HFF-Myc (cell line): Measurements from ENCODE around the gene C6orf141.
A peak's percentile ranks its signal among the peaks of the same experiment; 100 is the strongest.

ENCODE experiments used
- DNase-seq: peaks from one replicate; pipeline ENCODE4 v3.0.0-alpha.2; 2011; ENCODE audit warnings: low read depth; ENCODE audit errors: extremely low read depth
- H3K4me3 ChIP-seq: replicated peaks from 2 replicates; pipeline ENCODE4 v1.5.1; 2011; ENCODE audit warnings: low read depth, mild to moderate bottlenecking, control low read depth, low read length
- TF ChIP-seq, protein P1 (sequence below): IDR thresholded peaks from 2 replicates; pipeline ENCODE4 v1.5.1; 2012; ENCODE audit warnings: mild to moderate bottlenecking, low read depth, low read length, control low read depth; ENCODE audit errors: missing control alignments

Gene C6orf141

DNA sequence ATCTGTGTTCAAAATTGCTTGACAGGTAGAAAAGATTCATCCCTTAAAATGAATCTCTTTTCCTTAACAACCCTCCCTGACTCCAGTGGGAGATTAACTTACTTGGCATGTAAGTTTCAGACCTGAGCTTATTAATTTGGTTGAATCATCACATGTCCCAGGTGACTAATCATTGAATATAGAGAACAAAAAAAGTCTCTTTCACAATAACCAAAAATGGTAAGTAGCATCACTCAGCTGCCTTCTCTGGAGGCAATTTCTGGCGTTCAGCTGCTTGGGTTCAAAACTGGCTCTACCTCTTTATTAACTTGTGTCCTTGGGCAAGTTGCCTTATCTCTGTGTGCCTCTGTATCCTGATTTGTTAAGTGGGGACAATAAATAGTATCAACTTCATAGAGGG lies 2.9 kb downstream of the C6orf141 start:
- TF ChIP-seq, protein P1, sequence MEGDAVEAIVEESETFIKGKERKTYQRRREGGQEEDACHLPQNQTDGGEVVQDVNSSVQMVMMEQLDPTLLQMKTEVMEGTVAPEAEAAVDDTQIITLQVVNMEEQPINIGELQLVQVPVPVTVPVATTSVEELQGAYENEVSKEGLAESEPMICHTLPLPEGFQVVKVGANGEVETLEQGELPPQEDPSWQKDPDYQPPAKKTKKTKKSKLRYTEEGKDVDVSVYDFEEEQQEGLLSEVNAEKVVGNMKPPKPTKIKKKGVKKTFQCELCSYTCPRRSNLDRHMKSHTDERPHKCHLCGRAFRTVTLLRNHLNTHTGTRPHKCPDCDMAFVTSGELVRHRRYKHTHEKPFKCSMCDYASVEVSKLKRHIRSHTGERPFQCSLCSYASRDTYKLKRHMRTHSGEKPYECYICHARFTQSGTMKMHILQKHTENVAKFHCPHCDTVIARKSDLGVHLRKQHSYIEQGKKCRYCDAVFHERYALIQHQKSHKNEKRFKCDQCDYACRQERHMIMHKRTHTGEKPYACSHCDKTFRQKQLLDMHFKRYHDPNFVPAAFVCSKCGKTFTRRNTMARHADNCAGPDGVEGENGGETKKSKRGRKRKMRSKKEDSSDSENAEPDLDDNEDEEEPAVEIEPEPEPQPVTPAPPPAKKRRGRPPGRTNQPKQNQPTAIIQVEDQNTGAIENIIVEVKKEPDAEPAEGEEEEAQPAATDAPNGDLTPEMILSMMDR, result no peak
- no peak for DNase-seq
- peak overlapping the region; percentile 68 for H3K4me3 ChIP-seq

GRCh38 chr6:49555951-49556350 lies 5.5 kb downstream of the C6orf141 start:
- TF ChIP-seq, protein P1, result no peak
- H3K4me3 ChIP-seq, result peak overlapping the region; percentile 21; the same call in 1 of the 2 replicates
- no peak for DNase-seq

DNA sequence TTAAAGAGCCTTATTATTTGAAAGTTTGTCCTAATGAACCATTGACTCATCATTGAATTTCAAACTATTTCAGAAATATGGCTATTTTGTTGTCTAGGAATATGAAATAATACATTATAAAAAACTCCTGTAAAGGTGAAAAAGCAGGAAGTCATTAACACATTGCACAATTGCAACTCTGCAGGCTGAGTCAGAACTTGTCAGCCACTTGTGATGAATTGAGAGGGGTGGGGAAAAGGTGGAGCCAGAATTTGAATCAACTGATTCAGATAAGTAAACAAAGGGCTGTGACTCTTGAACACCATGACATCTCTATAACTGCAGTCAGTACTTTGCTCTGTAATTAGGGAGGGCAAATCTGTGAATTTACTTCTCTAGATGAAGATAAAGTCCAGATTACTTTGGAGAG lies 6.0 kb downstream of the C6orf141 start:
- DNase-seq, result no peak
- TF ChIP-seq, protein P1, result no peak
- H3K4me3 ChIP-seq, result no peak overlapping the region

DNA sequence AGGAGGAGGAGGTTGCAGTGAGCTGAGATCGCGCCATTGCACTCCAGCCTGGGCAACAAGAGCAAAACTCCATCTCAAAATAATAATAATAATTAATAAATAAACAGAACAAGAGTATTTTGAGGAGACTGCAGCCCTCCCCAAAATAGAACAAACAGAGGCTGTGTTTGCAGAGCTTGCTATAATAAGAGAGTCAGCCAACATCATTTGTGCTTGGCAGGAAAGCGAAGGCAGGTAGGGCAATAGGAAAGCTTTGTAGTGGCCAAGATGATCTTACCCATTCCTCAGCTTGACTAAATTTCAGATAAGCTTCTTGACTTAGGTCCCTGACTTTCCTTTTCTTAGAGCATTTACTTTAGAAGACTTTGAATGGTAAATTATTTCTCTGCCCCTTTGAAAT lies 6.7 kb downstream of the C6orf141 start:
- no peak overlapping the region for H3K4me3 ChIP-seq
- DNase-seq, result no peak
- TF ChIP-seq, protein P1, result no peak

- H3K4me3 ChIP-seq, result no peak overlapping the region
- no peak for DNase-seq
- TF ChIP-seq, protein P1, result no peak
These were observed 7.8 kb downstream of the C6orf141 start for GRCh38 chr6:49558238-49558637.

DNA sequence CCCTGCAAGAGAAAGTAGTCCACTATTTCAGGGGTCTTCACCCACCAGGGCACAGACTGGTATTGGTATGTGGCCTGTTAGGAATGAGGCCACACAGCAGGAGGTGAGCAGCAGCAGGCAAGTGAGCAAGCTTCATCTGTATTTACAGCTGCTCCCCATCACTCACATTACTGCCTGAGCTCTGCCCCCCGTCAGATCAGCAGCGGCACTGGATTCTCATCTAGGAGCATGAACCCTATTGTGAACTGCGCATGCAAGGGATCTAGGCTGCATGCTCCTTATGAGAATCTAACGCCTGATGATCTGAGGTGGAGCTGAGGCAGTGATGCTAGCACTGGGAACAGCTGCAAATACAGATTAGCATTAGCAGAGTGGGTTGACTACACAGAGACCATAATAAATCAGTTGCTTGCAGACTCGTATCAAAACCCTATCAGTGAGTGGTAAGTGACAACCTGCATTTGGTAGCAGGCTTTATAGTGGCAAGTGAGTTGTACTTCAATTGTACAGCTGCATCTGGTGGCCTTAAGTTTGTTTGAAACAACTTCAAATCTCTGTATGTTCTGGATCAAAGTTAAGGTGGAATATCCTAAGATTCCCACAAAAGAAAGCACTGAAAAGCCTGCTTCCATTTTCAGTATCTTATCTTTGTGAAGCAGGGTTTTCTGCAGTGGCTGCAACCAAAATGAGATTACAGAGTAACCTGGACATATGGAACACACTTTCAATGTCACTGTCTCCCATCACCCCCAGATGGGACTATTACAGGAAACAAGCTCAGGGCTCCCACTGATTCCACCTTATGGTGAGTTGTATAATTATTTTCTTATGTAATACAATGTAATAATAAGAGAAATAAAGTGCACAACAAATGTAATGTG lies 12.8 kb downstream of the C6orf141 start:
- TF ChIP-seq, protein P1, result no peak
- DNase-seq, result no peak
- H3K4me3 ChIP-seq, result no peak overlapping the region
